H9 (cell line): ENCODE results near the gene CACNB2. TPM values are rescaled to one million over a fixed set of nuclear protein-coding genes. Genes with fewer than 3 reads are reported as not detected.

Experiments used
- DNase-seq: peaks from one replicate; pipeline ENCODE4 v3.0.0-alpha.2; 2017
- H2AFZ ChIP-seq: one replicate; pipeline ENCODE4 v1.6.1; 2013; ENCODE audit warnings: mild to moderate bottlenecking, low read length, control low read depth, moderate library complexity
- H2AK5ac ChIP-seq: 2 replicates; pipeline ENCODE4 v1.6.1; 2013; ENCODE audit warnings: low read length, control low read depth, mixed read lengths; ENCODE audit not compliant: insufficient read length
- H2BK120ac ChIP-seq: one replicate; pipeline ENCODE4 v1.6.1; 2013; ENCODE audit warnings: low read depth, mild to moderate bottlenecking, low read length, control low read depth, inconsistent platforms; ENCODE audit not compliant: poor library complexity, severe bottlenecking
- H2BK12ac ChIP-seq: 2 replicates; pipeline ENCODE4 v1.6.1; 2013; ENCODE audit warnings: low read length, control low read depth, mixed read lengths, low read depth; ENCODE audit not compliant: insufficient read length
- H2BK15ac ChIP-seq: 2 replicates; pipeline ENCODE4 v1.6.1; 2013; ENCODE audit warnings: low read depth, low read length, control low read depth
- H2BK20ac ChIP-seq: one replicate; pipeline ENCODE4 v1.6.1; 2013; ENCODE audit warnings: low read depth, mild to moderate bottlenecking, low read length, control low read depth, inconsistent platforms; ENCODE audit not compliant: poor library complexity, severe bottlenecking
- H2BK5ac ChIP-seq: 2 replicates; pipeline ENCODE4 v1.6.1; 2013; ENCODE audit warnings: low read length, control low read depth, mixed read lengths; ENCODE audit not compliant: insufficient read length
- H3K14ac ChIP-seq: 2 replicates; pipeline ENCODE4 v1.6.1; 2013; ENCODE audit warnings: low read length, control low read depth; ENCODE audit not compliant: insufficient read depth
- H3K18ac ChIP-seq: 2 replicates; pipeline ENCODE4 v1.6.1; 2013; ENCODE audit warnings: low read depth, mild to moderate bottlenecking, mixed read lengths, low read length, control low read depth; ENCODE audit not compliant: insufficient read length
- H3K23ac ChIP-seq: 2 replicates; pipeline ENCODE4 v1.6.1; 2013; ENCODE audit warnings: low read length, control low read depth, mixed read lengths, low read depth; ENCODE audit not compliant: insufficient read length
- H3K23me2 ChIP-seq: 2 replicates; pipeline ENCODE4 v1.6.1; 2013; ENCODE audit warnings: low read depth, mild to moderate bottlenecking, mixed read lengths, low read length, control low read depth; ENCODE audit not compliant: insufficient read length, poor library complexity, severe bottlenecking
- H3K27ac ChIP-seq: 2 replicates; pipeline ENCODE4 v1.5.1; 2013; ENCODE audit warnings: low read length, control low read depth, mixed read lengths, low read depth; ENCODE audit not compliant: insufficient read length
- H3K27me3 ChIP-seq: 2 replicates; pipeline ENCODE4 v1.6.1; 2013; ENCODE audit warnings: low read length, control low read depth, inconsistent platforms; ENCODE audit not compliant: insufficient read depth
- H3K4ac ChIP-seq: 2 replicates; pipeline ENCODE4 v1.6.1; 2013; ENCODE audit warnings: low read depth, mild to moderate bottlenecking, control low read depth, inconsistent platforms, low read length, moderate library complexity
- H3K4me1 ChIP-seq: 2 replicates; pipeline ENCODE4 v1.6.1; 2013; ENCODE audit warnings: low read length, control low read depth, inconsistent platforms; ENCODE audit not compliant: insufficient read depth
- H3K4me2 ChIP-seq: 2 replicates; pipeline ENCODE4 v1.6.1; 2013; ENCODE audit warnings: low read length, control low read depth, mixed read lengths; ENCODE audit not compliant: insufficient read length, insufficient read depth
- H3K56ac ChIP-seq: 2 replicates; pipeline ENCODE4 v1.6.1; 2013; ENCODE audit warnings: low read depth, mild to moderate bottlenecking, mixed read lengths, low read length, control low read depth; ENCODE audit not compliant: insufficient read length
- H3K79me1 ChIP-seq: 2 replicates; pipeline ENCODE4 v1.6.1; 2013; ENCODE audit warnings: low read depth, mild to moderate bottlenecking, moderate library complexity, low read length, control low read depth, inconsistent platforms; ENCODE audit not compliant: insufficient read depth, poor library complexity, severe bottlenecking
- H3K79me2 ChIP-seq: 2 replicates; pipeline ENCODE4 v1.6.1; 2013; ENCODE audit warnings: low read length, control low read depth, inconsistent platforms; ENCODE audit not compliant: insufficient read depth
- H3K9ac ChIP-seq: 2 replicates; pipeline ENCODE4 v1.6.1; 2013; ENCODE audit warnings: low read length, control low read depth, mixed read lengths; ENCODE audit not compliant: insufficient read length; ENCODE audit errors: extremely low read depth
- H3K9me3 ChIP-seq: one replicate; pipeline ENCODE4 v1.6.1; 2013; ENCODE audit warnings: low read depth, low read length, inconsistent platforms; ENCODE audit not compliant: control insufficient read depth
- H3T11ph ChIP-seq: one replicate; pipeline ENCODE4 v1.6.1; 2013; ENCODE audit warnings: mild to moderate bottlenecking, low read length, control low read depth, inconsistent platforms
- H4K20me1 ChIP-seq: one replicate; pipeline ENCODE4 v1.6.1; 2013; ENCODE audit not compliant: control insufficient read depth, insufficient read length, insufficient read depth
- H4K5ac ChIP-seq: 2 replicates; pipeline ENCODE4 v1.6.1; 2013; ENCODE audit warnings: low read depth, mild to moderate bottlenecking, mixed read lengths, low read length, control low read depth; ENCODE audit not compliant: insufficient read length
- H4K8ac ChIP-seq: replicated peaks from 2 replicates; pipeline ENCODE4 v1.6.1; 2013; ENCODE audit warnings: low read length, control low read depth, mixed read lengths, low read depth; ENCODE audit not compliant: insufficient read length
- H4K91ac ChIP-seq: 2 replicates; pipeline ENCODE4 v1.6.1; 2013; ENCODE audit warnings: low read depth, mild to moderate bottlenecking, moderate library complexity, mixed read lengths, low read length, control low read depth; ENCODE audit not compliant: insufficient read length
- H3K27ac Mint-ChIP-seq, 3 experiments: 2 replicates in 2 of 3; 3 replicates in 1 of 3; pipeline ENCODE4 v1.8.0; 2020 to 2021; ENCODE audit warnings: mixed read lengths in 3 of 3, mild to moderate bottlenecking in 1 of 3, moderate library complexity in 1 of 3
- H3K27me3 Mint-ChIP-seq: 2 replicates; pipeline ENCODE4 v1.8.0; 2021; ENCODE audit warnings: low read depth, mild to moderate bottlenecking, moderate library complexity, mixed read lengths
- H3K36me3 Mint-ChIP-seq, 3 experiments: 2 replicates in 2 of 3; 3 replicates in 1 of 3; pipeline ENCODE4 v1.8.0; 2020 to 2021; ENCODE audit warnings: low read depth in 3 of 3, mixed read lengths in 3 of 3; ENCODE audit not compliant: insufficient read depth in 1 of 3
- H3K4me1 Mint-ChIP-seq, 2 experiments: 2 replicates each; pipeline ENCODE4 v1.8.0; 2020; ENCODE audit warnings: mixed read lengths in 2 of 2
- H3K4me3 Mint-ChIP-seq, 2 experiments: 2 replicates in 1 of 2; 3 replicates in 1 of 2; pipeline ENCODE4 v1.8.0; 2020 to 2021; ENCODE audit warnings: mild to moderate bottlenecking in 2 of 2, mixed read lengths in 2 of 2, moderate library complexity in 1 of 2
- H3K9me3 Mint-ChIP-seq, 2 experiments: 2 replicates in 1 of 2; 3 replicates in 1 of 2; pipeline ENCODE4 v1.8.0; 2020; ENCODE audit warnings: mild to moderate bottlenecking in 2 of 2, mixed read lengths in 2 of 2, moderate library complexity in 1 of 2
- CTCF ChIP-seq: fragments of 200-600 bp; sonication (generic); conservative IDR thresholded peaks from 3 replicates; pipeline ENCODE4 v1.8.0; 2021; ENCODE audit warnings: antibody characterized with exemption, mild to moderate bottlenecking
- WGBS: extraction: QIAGEN DNeasy Blood & Tissue Kit; methylation state at CpG from one replicate; pipeline ENCODE4 v1.1.7; 2013; ENCODE audit warnings: missing lambda C conversion rate, low lambda C conversion rate, mixed read lengths; ENCODE audit not compliant: insufficient read length; ENCODE audit errors: extremely low coverage; 5-methylcytosine and 5-hydroxymethylcytosine counted together
- total RNA-seq: library from RNA; stranded (reverse); gene quantifications from 2 replicates; pipeline ENCODE4 v1.2.1, GENCODE V29; 2021

Gene CACNB2
- total RNA-seq, 1 experiment from 2014 or later = 2.6 TPM

GRCh38 chr10:18260310-18260922, 120.2 kb downstream of the CACNB2 start:
- Histone ChIP-seq H2BK12ac (no peak overlapping the region), H2AK5ac (no peak overlapping the region), H3K4me2 (no peak overlapping the region), H4K8ac (no peak overlapping the region), H3K56ac (no peak overlapping the region), H3K79me1 (no peaks in the 10 kb centered on the region), H3K9me3 (no peaks in the 10 kb centered on the region), H3T11ph (no peak overlapping the region), H3K9ac (no peak overlapping the region), H3K27me3 (no peaks in the 10 kb centered on the region), H2BK15ac (no peak overlapping the region), H4K91ac (no peak overlapping the region), H2AFZ (no peak overlapping the region), H4K5ac (no peak overlapping the region), H3K79me2 (no peaks in the 10 kb centered on the region), H2BK20ac (no peak overlapping the region), H3K23ac (no peak overlapping the region), H3K4ac (no peak overlapping the region), H3K4me1 (peaks cover 3% of the 10 kb centered on the region; the same call in 1 of the 2 replicates), H2BK120ac (no peak overlapping the region), H3K27ac (no peak overlapping the region), H3K14ac (no peak overlapping the region), H2BK5ac (no peak overlapping the region), H3K23me2 (no peaks in the 10 kb centered on the region), H3K18ac (no peak overlapping the region), H4K20me1 (no peaks in the 10 kb centered on the region)
- Mint-ChIP-seq H3K27ac (peak overlapping the region; percentile 2 to 20 (median 15); a peak in 2 of 7 replicates), H3K4me3 (0 out of 5 replicates have a peak overlapping the region, but pooled peaks of 1 of the 2 experiments have one; percentile 10), H3K4me1 (peaks cover 14 to 21% of the 10 kb centered on the region in 2 experiments), H3K27me3 (no peaks in the 10 kb centered on the region), H3K36me3 (no peaks in the 10 kb centered on the region), H3K9me3 (no peaks in the 10 kb centered on the region; a peak in 2 of 5 replicates)
- no CpG with 5 or more reads among the region's 18 CpGs for WGBS
- no peak for DNase-seq
- no peak for TF ChIP-seq CTCF
